Lung (tissue), 12 donors: ENCODE data around the gene CCT8. TPM values are rescaled to one million over a fixed set of nuclear protein-coding genes. Genes with fewer than 3 reads are reported as not detected.

Source experiments
- ATAC-seq: fragments of 200-7000 bp; cut with Tn5 transposase; one replicate; pipeline ENCODE4 v1.9.1; 2020; ENCODE audit warnings: moderate number of reproducible peaks; ENCODE audit not compliant: insufficient read depth, low FRiP score
- DNase-seq, 3 donors: peaks; one replicate each; pipeline ENCODE4 v3.0.0-alpha.2; 2013 to 2017
- H3K27ac ChIP-seq, 2 donors: one replicate each; pipeline ENCODE4 v1.5.1; 2013; ENCODE audit warnings: mild to moderate bottlenecking in 2 of 2, moderate library complexity in 2 of 2, control low read depth in 1 of 2, inconsistent platforms in 1 of 2, low read depth in 1 of 2, low read length in 1 of 2
- H3K27me3 ChIP-seq, 3 donors: one replicate each; pipeline ENCODE4 v1.5.1; 2013; ENCODE audit warnings: low read length in 2 of 3; ENCODE audit not compliant: control insufficient read depth in 3 of 3, insufficient read depth in 3 of 3
- H3K36me3 ChIP-seq, 4 donors: one replicate each; pipeline ENCODE4 v1.5.1; 2013; ENCODE audit warnings: low read length in 4 of 4, mild to moderate bottlenecking in 1 of 4, moderate library complexity in 1 of 4; ENCODE audit not compliant: control insufficient read depth in 4 of 4, insufficient read depth in 4 of 4
- H3K4me1 ChIP-seq, 5 donors: one replicate each; pipeline ENCODE4 v1.5.1; 2013; ENCODE audit warnings: low read length in 5 of 5, mild to moderate bottlenecking in 2 of 5, moderate library complexity in 1 of 5; ENCODE audit not compliant: control insufficient read depth in 5 of 5, insufficient read depth in 5 of 5
- H3K4me3 ChIP-seq: one replicate; pipeline ENCODE4 v1.5.1; 2013; ENCODE audit warnings: mild to moderate bottlenecking, control low read depth, moderate library complexity
- H3K9ac ChIP-seq, 2 donors: one replicate each; pipeline ENCODE4 v1.5.1; 2013; ENCODE audit warnings: low read length in 2 of 2, control low read depth in 1 of 2; ENCODE audit not compliant: insufficient read depth in 1 of 2
- H3K9me3 ChIP-seq, 4 donors: one replicate each; pipeline ENCODE4 v1.5.1; 2013; ENCODE audit warnings: low read length in 3 of 4, mild to moderate bottlenecking in 1 of 4, moderate library complexity in 1 of 4; ENCODE audit not compliant: control insufficient read depth in 4 of 4, insufficient read depth in 3 of 4
- WGBS, 2 donors: extraction: QIAGEN DNeasy Blood & Tissue Kit; methylation state at CpG; one replicate each; pipeline ENCODE4 v1.1.7; 2013; 5-methylcytosine and 5-hydroxymethylcytosine counted together
- polyA plus RNA-seq, 2 donors: library from polyadenylated mRNA; stranded (reverse); fragments of 200-250 nt; gene quantifications; one replicate each; pipeline ENCODE4 v1.2.1, GENCODE V29; 2013
- total RNA-seq, 2 donors: library from RNA; depleted of rRNA in 1 of 2; stranded (reverse); fragments of >200 nt in 1 of 2; gene quantifications; one replicate each; pipeline ENCODE4 v1.2.1, GENCODE V29; 2014 to 2021
- TF ChIP-seq, protein P1 (sequence below): IDR thresholded peaks from 2 replicates; pipeline ENCODE4 v1.5.1; 2012; ENCODE audit warnings: mild to moderate bottlenecking; ENCODE audit errors: control extremely low read depth, extremely low read depth
- donor health status: control.
- donor health status: control.
- donor health status: Bipolar disorder and iron deficiency.
- donor health status: healthy.
- donor health status: DM: yes; HTN: yes; CAD: no.

CCT8 gene
- total and polyA plus RNA-seq, 4 donors, result 112 to 131 (median 127) TPM

DNA sequence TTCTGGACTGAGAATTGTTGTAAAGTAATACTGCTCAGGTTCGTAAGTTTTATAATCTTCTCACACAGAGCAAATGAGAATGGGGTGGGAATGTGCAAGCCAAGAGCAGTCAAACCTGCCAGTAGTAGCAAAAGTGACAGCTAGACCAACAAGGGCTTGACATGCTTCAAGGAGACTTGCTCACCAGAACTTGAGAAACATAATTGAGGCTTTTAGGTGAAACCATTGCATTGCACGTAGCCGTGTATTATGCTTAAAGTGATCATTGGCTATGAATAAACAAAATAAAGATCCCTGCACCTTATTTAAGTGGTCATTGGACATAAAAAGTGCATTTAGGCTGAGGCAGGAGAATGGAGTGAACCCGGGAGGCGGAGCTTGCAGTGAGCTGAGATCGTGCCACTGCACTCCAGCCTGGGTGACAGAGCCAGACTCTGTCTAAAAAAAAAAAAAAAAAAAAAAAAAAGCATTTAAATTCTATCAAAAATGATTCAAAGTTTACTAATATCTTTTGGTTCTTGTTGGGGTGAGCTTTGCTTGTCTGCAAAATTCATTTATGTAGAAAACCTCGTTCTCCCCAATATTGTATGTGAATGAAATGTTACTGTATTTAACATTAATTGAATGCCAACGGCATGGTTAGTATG is 11.8 kb upstream of the CCT8 start:
- DNase-seq (no peak), ATAC-seq (no peak)
- Histone ChIP-seq H3K4me3 (no peak overlapping the region), H3K27ac (no peak overlapping the region), H3K36me3 (no peaks in the 10 kb centered on the region), H3K9me3 (no peaks in the 10 kb centered on the region), H3K9ac (no peak overlapping the region), H3K4me1 (peaks cover 0 to 7% (median 4%) of the 10 kb centered on the region in 5 donors), H3K27me3 (no peaks in the 10 kb centered on the region)
- 91% methylated on average over 8 of the region's 8 CpGs for WGBS, 2 donors
- TF ChIP-seq, protein P1, sequence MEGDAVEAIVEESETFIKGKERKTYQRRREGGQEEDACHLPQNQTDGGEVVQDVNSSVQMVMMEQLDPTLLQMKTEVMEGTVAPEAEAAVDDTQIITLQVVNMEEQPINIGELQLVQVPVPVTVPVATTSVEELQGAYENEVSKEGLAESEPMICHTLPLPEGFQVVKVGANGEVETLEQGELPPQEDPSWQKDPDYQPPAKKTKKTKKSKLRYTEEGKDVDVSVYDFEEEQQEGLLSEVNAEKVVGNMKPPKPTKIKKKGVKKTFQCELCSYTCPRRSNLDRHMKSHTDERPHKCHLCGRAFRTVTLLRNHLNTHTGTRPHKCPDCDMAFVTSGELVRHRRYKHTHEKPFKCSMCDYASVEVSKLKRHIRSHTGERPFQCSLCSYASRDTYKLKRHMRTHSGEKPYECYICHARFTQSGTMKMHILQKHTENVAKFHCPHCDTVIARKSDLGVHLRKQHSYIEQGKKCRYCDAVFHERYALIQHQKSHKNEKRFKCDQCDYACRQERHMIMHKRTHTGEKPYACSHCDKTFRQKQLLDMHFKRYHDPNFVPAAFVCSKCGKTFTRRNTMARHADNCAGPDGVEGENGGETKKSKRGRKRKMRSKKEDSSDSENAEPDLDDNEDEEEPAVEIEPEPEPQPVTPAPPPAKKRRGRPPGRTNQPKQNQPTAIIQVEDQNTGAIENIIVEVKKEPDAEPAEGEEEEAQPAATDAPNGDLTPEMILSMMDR, result no peak

DNA sequence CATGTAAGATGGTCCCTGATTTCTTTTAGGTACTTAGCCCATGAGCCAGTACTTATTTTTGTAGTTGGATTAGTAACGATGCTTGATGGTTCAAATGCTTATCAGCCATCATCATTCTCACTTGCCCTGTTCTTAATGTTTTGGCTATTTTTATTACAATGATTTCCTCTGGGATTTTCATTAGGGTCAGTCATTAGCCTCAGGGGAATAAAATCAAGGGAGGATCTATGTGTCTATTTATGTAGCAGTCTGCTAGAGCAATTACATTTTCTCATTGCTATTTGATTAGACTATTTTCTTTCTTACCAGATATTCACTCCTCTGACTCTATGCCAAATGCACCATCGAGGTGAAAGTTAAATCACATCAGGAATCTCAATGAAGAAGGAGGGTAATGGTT is 10.9 kb upstream of the CCT8 start:
- H3K27me3 ChIP-seq, result no peaks in the 10 kb centered on the region
- H3K36me3 ChIP-seq, result no peaks in the 10 kb centered on the region
- peaks cover 0 to 8% (median 2%) of the 10 kb centered on the region in 5 donors for H3K4me1 ChIP-seq
- DNase-seq (no peak), ATAC-seq (no peak)
- no peaks in the 10 kb centered on the region for H3K9me3 ChIP-seq
- H3K27ac ChIP-seq, result no peak overlapping the region
- 70 to 87% methylated on average over 2 of the region's 2 CpGs for WGBS, 2 donors
- TF ChIP-seq, protein P1, result no peak
- H3K9ac ChIP-seq, result no peak overlapping the region
- no peak overlapping the region for H3K4me3 ChIP-seq

- no peak overlapping the region for H3K9ac ChIP-seq
- H3K27me3 ChIP-seq, result no peaks in the 10 kb centered on the region
- H3K4me1 ChIP-seq, result peaks cover 0 to 8% (median 2%) of the 10 kb centered on the region in 5 donors
- no peak for ATAC-seq
- H3K4me3 ChIP-seq, result no peak overlapping the region
- WGBS, 2 donors, result 92 to 95% methylated on average over 3 of the region's 3 CpGs
- H3K9me3 ChIP-seq, result no peaks in the 10 kb centered on the region
- TF ChIP-seq, protein P1, result no peak
- no peaks in the 10 kb centered on the region for H3K36me3 ChIP-seq
- no peak for DNase-seq
- H3K27ac ChIP-seq, result no peak overlapping the region
Measured at GRCh38 chr21:29083306-29083705, 9.9 kb upstream of the CCT8 start.
